Neural cell (in vitro differentiated cells): ENCODE measurements around the gene ZFR. TPM values are rescaled to one million over a fixed set of nuclear protein-coding genes. Genes with fewer than 3 reads are reported as not detected.

ENCODE experiments used
- H2AFZ ChIP-seq: fragments of 200-600, 300-800 bp; sonication (generic), shearing (Covaris generic); 2 replicates; pipeline ENCODE4 v1.6.0; 2014; ENCODE audit warnings: low read depth, mild to moderate bottlenecking, antibody characterized with exemption, low read length, moderate library complexity
- H3F3A ChIP-seq: fragments of 200-600 bp; shearing (Covaris generic); 2 replicates; pipeline ENCODE4 v1.6.1; 2016; ENCODE audit warnings: mild to moderate bottlenecking, moderate library complexity, mixed read lengths, antibody characterized with exemption, low read length; ENCODE audit not compliant: insufficient read depth, poor library complexity, severe bottlenecking
- H3K27ac ChIP-seq: fragments of 200-600, 300-800 bp; sonication (generic), shearing (Covaris generic); 2 replicates; pipeline ENCODE4 v1.5.1; 2014; ENCODE audit warnings: mild to moderate bottlenecking, low read length, moderate library complexity
- H3K27me3 ChIP-seq: fragments of 300-800, 200-600 bp; sonication (generic), shearing (Covaris generic); 2 replicates; pipeline ENCODE4 v1.6.0; 2014; ENCODE audit warnings: mild to moderate bottlenecking, low read depth, low read length, moderate library complexity; ENCODE audit not compliant: insufficient read depth
- H3K36me3 ChIP-seq: fragments of 300-800, 200-600 bp; sonication (generic), shearing (Covaris generic); 2 replicates; pipeline ENCODE4 v1.5.1; 2014; ENCODE audit warnings: mild to moderate bottlenecking, antibody characterized with exemption, low read length, moderate library complexity; ENCODE audit not compliant: insufficient read depth
- H3K4me2 ChIP-seq: fragments of 300-800, 200-600 bp; sonication (generic), shearing (Covaris generic); 2 replicates; pipeline ENCODE4 v1.6.0; 2014; ENCODE audit warnings: mild to moderate bottlenecking, low read length
- H3K4me3 ChIP-seq: fragments of 300-800, 200-600 bp; sonication (generic), shearing (Covaris generic); 2 replicates; pipeline ENCODE4 v1.5.1; 2014; ENCODE audit warnings: mild to moderate bottlenecking, low read length, moderate library complexity
- H3K79me2 ChIP-seq: fragments of 200-600 bp; shearing (Covaris generic); replicated peaks from 2 replicates; pipeline ENCODE4 v1.6.0; 2014; ENCODE audit warnings: mild to moderate bottlenecking, low read length, moderate library complexity; ENCODE audit not compliant: insufficient read depth
- H3K9ac ChIP-seq: fragments of 300-800, 200-600 bp; sonication (generic), shearing (Covaris generic); 2 replicates; pipeline ENCODE4 v1.6.1; 2016; ENCODE audit warnings: mild to moderate bottlenecking, low read length, mixed read lengths
- H3K9me2 ChIP-seq: fragments of 200-600 bp; shearing (Covaris generic); 2 replicates; pipeline ENCODE4 v1.6.1; 2016; ENCODE audit warnings: mild to moderate bottlenecking, low read length, mixed read lengths; ENCODE audit not compliant: insufficient read depth
- H3K9me3 ChIP-seq: fragments of 200-600, 300-800 bp; sonication (generic), shearing (Covaris generic); 2 replicates; pipeline ENCODE4 v1.6.1; 2016; ENCODE audit warnings: mild to moderate bottlenecking, mixed run types, low read length, moderate library complexity, mixed read lengths
- H4K20me1 ChIP-seq: fragments of 200-600 bp; shearing (Covaris generic); 2 replicates; pipeline ENCODE4 v1.6.1; 2016; ENCODE audit warnings: mild to moderate bottlenecking, mixed run types; ENCODE audit not compliant: insufficient read depth
- EP300 ChIP-seq: fragments of 450-650 bp; conservative IDR thresholded peaks from 2 replicates; pipeline ENCODE4 v1.6.1; 2014; ENCODE audit warnings: antibody characterized with exemption, mild to moderate bottlenecking, moderate library complexity; ENCODE audit not compliant: poor library complexity, severe bottlenecking
- EZH2 ChIP-seq: fragments of 200-600, 300-800 bp; shearing (Covaris generic), sonication (generic); IDR thresholded peaks from 2 replicates; pipeline ENCODE4 v1.6.1; 2014; ENCODE audit warnings: antibody characterized with exemption, low read length, borderline replicate concordance, mild to moderate bottlenecking; ENCODE audit not compliant: insufficient read depth, poor library complexity, severe bottlenecking
- MXI1 ChIP-seq: fragments of 450-650 bp; conservative IDR thresholded peaks from 2 replicates; pipeline ENCODE4 v1.6.1; 2014; ENCODE audit warnings: antibody characterized with exemption, mild to moderate bottlenecking; ENCODE audit not compliant: poor library complexity, severe bottlenecking
- POLR2AphosphoS5 ChIP-seq: IDR thresholded peaks from 2 replicates; pipeline ENCODE4 v1.6.1; 2012
- RAD21 ChIP-seq: fragments of 450-650 bp; conservative IDR thresholded peaks from 2 replicates; pipeline ENCODE4 v1.6.1; 2014; ENCODE audit warnings: antibody characterized with exemption, mild to moderate bottlenecking, moderate library complexity
- SMC3 ChIP-seq: fragments of 450-650 bp; conservative IDR thresholded peaks from 2 replicates; pipeline ENCODE4 v1.6.1; 2014; ENCODE audit warnings: antibody characterized with exemption, mild to moderate bottlenecking, moderate library complexity; ENCODE audit not compliant: poor library complexity
- TAF1 ChIP-seq: IDR thresholded peaks from 2 replicates; pipeline ENCODE4 v1.6.1; 2012; ENCODE audit warnings: low read depth
- polyA plus RNA-seq: library from polyadenylated mRNA; depleted of rRNA; stranded (reverse); fragments of >200 nt; gene quantifications from 2 replicates; pipeline ENCODE4 v1.2.3, GENCODE V29; 2014
- small RNA-seq, 3 experiments: library from RNA; depleted of rRNA; stranded (forward); fragments of <200 nt; gene quantifications; one replicate each; pipeline ENCODE3, GENCODE V24; 2012
- TF ChIP-seq, protein P1 (sequence below): fragments of 450-650 bp; IDR thresholded peaks from 2 replicates; pipeline ENCODE4 v1.5.1; 2014; ENCODE audit warnings: antibody characterized with exemption, mild to moderate bottlenecking, moderate library complexity; ENCODE audit not compliant: poor library complexity, severe bottlenecking
- TF ChIP-seq, protein P2 (sequence below): IDR thresholded peaks from 2 replicates; pipeline ENCODE4 v1.6.1; 2012; ENCODE audit warnings: borderline replicate concordance

ZFR gene
- polyA plus RNA-seq, 1 donor from 2014 or later: 141 TPM

DNA sequence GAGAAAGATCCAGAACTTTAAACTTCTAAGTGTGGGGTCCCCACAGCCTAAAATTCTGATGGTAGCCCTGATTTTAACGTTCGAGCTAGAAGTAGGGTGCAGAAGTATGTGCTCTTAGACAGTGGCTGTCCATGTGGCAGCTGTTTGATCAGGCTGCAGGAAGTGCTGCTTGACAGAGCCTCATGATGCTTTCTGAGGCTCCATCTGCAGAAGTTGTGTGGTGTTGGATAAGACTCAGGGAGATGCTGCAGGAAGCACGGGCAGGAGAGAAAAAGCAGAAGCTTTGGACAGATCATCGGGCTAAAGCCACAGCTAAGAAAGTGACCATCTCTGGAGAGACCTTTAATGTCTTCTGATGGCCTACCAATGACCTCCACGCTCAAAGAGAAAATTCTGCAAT, 139.9 kb downstream of the ZFR start:
- no peak overlapping the region for H3K4me2 ChIP-seq
- TF ChIP-seq RAD21 (no peak), SMC3 (no peak), EP300 (no peak), POLR2AphosphoS5 (no peak), TAF1 (no peak), MXI1 (no peak), EZH2 (no peak)
- TF ChIP-seq, protein P1, sequence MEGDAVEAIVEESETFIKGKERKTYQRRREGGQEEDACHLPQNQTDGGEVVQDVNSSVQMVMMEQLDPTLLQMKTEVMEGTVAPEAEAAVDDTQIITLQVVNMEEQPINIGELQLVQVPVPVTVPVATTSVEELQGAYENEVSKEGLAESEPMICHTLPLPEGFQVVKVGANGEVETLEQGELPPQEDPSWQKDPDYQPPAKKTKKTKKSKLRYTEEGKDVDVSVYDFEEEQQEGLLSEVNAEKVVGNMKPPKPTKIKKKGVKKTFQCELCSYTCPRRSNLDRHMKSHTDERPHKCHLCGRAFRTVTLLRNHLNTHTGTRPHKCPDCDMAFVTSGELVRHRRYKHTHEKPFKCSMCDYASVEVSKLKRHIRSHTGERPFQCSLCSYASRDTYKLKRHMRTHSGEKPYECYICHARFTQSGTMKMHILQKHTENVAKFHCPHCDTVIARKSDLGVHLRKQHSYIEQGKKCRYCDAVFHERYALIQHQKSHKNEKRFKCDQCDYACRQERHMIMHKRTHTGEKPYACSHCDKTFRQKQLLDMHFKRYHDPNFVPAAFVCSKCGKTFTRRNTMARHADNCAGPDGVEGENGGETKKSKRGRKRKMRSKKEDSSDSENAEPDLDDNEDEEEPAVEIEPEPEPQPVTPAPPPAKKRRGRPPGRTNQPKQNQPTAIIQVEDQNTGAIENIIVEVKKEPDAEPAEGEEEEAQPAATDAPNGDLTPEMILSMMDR: no peak
- TF ChIP-seq, protein P2, sequence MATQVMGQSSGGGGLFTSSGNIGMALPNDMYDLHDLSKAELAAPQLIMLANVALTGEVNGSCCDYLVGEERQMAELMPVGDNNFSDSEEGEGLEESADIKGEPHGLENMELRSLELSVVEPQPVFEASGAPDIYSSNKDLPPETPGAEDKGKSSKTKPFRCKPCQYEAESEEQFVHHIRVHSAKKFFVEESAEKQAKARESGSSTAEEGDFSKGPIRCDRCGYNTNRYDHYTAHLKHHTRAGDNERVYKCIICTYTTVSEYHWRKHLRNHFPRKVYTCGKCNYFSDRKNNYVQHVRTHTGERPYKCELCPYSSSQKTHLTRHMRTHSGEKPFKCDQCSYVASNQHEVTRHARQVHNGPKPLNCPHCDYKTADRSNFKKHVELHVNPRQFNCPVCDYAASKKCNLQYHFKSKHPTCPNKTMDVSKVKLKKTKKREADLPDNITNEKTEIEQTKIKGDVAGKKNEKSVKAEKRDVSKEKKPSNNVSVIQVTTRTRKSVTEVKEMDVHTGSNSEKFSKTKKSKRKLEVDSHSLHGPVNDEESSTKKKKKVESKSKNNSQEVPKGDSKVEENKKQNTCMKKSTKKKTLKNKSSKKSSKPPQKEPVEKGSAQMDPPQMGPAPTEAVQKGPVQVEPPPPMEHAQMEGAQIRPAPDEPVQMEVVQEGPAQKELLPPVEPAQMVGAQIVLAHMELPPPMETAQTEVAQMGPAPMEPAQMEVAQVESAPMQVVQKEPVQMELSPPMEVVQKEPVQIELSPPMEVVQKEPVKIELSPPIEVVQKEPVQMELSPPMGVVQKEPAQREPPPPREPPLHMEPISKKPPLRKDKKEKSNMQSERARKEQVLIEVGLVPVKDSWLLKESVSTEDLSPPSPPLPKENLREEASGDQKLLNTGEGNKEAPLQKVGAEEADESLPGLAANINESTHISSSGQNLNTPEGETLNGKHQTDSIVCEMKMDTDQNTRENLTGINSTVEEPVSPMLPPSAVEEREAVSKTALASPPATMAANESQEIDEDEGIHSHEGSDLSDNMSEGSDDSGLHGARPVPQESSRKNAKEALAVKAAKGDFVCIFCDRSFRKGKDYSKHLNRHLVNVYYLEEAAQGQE: no peak
- H2AFZ ChIP-seq: no peak overlapping the region
- H3K79me2 ChIP-seq: peaks cover 59% of the 10 kb centered on the region
- H3K9ac ChIP-seq: no peak overlapping the region
- H3K9me2 ChIP-seq: no peaks in the 10 kb centered on the region
- H4K20me1 ChIP-seq: no peaks in the 10 kb centered on the region
- H3K27ac ChIP-seq: no peak overlapping the region
- no peaks in the 10 kb centered on the region for H3K36me3 ChIP-seq
- H3K4me3 ChIP-seq: no peak overlapping the region
- H3K27me3 ChIP-seq: no peaks in the 10 kb centered on the region
- H3F3A ChIP-seq: no peaks in the 10 kb centered on the region
- no peaks in the 10 kb centered on the region for H3K9me3 ChIP-seq

Small RNA genes within 50 kb of the gene (small RNA-seq; reads per million reads assigned to genes)
- gene MIR579: 2.3 to 8.7 (median 5.7) reads per million in 3 experiments
- gene RNU6-378P: 0.86 to 7.7 (median 2.2) reads per million in 3 experiments

Other genes starting within 250 kb of the ZFR start
- gene MTMR12, start 131.8 kb downstream of the ZFR start, polyA plus RNA-seq: 13.5 and 15.5 TPM in 2 replicates
- gene SUB1, start 140.8 kb upstream of the ZFR start, polyA plus RNA-seq: 927 and 1,107 TPM in 2 replicates